Measurements from ENCODE around the gene MICALL2. TPM values are rescaled to one million over a fixed set of nuclear protein-coding genes. Genes with fewer than 3 reads are reported as not detected.

Gene MICALL2
- total RNA-seq, 1 donor from 2014 or later, result 19.7 TPM

GRCh38 chr7:1494866-1495563, 35.7 kb upstream of the MICALL2 start:
- DNase-seq (ENCODE audit: low spot score), result no peak
- intact Hi-C loops (cut with DNase I), result no loop called here

- no peak for DNase-seq (ENCODE audit: low spot score)
- intact Hi-C loops (cut with DNase I), result no loop called here
These were observed 35.2 kb upstream of the MICALL2 start for GRCh38 chr7:1494447-1494846.

- intact Hi-C loops (cut with DNase I), result no loop called here
- no peak for DNase-seq (ENCODE audit: low spot score)
These were observed 34.3 kb upstream of the MICALL2 start for GRCh38 chr7:1493571-1493970.

- intact Hi-C loops (cut with DNase I), result no loop called here
- DNase-seq (ENCODE audit: low spot score), result no peak
These were observed 33.9 kb upstream of the MICALL2 start for GRCh38 chr7:1493129-1493528.

- intact Hi-C loops (cut with DNase I), result no loop called here
- no peak for DNase-seq (ENCODE audit: low spot score)
These were observed 33.4 kb upstream of the MICALL2 start for GRCh38 chr7:1492640-1493039.

GRCh38 chr7:1492221-1492620, 33.0 kb upstream of the MICALL2 start:
- DNase-seq (ENCODE audit: low spot score), result no peak
- intact Hi-C loops (cut with DNase I), result no loop called here

GRCh38 chr7:1490837-1491236, 31.6 kb upstream of the MICALL2 start:
- intact Hi-C loops (cut with DNase I), result no loop called here
- DNase-seq (ENCODE audit: low spot score), result no peak

- no peak for DNase-seq (ENCODE audit: low spot score)
- intact Hi-C loops (cut with DNase I), result no loop called here
These were observed 30.1 kb upstream of the MICALL2 start for GRCh38 chr7:1489336-1489735.

- DNase-seq (ENCODE audit: low spot score), result no peak
- intact Hi-C loops (cut with DNase I), result no loop called here
These were observed 28.7 kb upstream of the MICALL2 start for GRCh38 chr7:1488016-1488415.

GRCh38 chr7:1487466-1487865, 28.2 kb upstream of the MICALL2 start:
- DNase-seq (ENCODE audit: low spot score), result no peak
- intact Hi-C loops (cut with DNase I), result no loop called here

- intact Hi-C loops (cut with DNase I), result no loop called here
- DNase-seq (ENCODE audit: low spot score), result no peak
These were observed 27.3 kb upstream of the MICALL2 start for GRCh38 chr7:1486571-1486970.

GRCh38 chr7:1485156-1485555, 25.9 kb upstream of the MICALL2 start:
- no peak for DNase-seq (ENCODE audit: low spot score)
- intact Hi-C loops (cut with DNase I), result no loop called here

GRCh38 chr7:1484569-1484968, 25.3 kb upstream of the MICALL2 start:
- intact Hi-C loops (cut with DNase I), result no loop called here
- no peak for DNase-seq (ENCODE audit: low spot score)

- intact Hi-C loops (cut with DNase I), result no loop called here
These were observed 24.6 kb upstream of the MICALL2 start for GRCh38 chr7:1483536-1484505.

GRCh38 chr7:1483079-1483478, 23.8 kb upstream of the MICALL2 start:
- DNase-seq (ENCODE audit: low spot score), result no peak
- intact Hi-C loops (cut with DNase I), result no loop called here

More at GRCh38 chr7:1483536-1484505, 24.6 kb upstream of the MICALL2 start:
- no peak for DNase-seq (ENCODE audit: low spot score)

GRCh38 chr7:1481300-1481699, 22.0 kb upstream of the MICALL2 start:
- intact Hi-C loops (cut with DNase I), result no loop called here
- DNase-seq (ENCODE audit: low spot score), result no peak

- intact Hi-C loops (cut with DNase I), result no loop called here
- DNase-seq (ENCODE audit: low spot score), result no peak
These were observed 21.4 kb upstream of the MICALL2 start for GRCh38 chr7:1480670-1481069.

- intact Hi-C loops (cut with DNase I), result loop anchor here (10.0 kb wide), 1 partner anchor 284 kb away; no protein-coding TSS in a partner anchor
- DNase-seq (ENCODE audit: low spot score), result no peak
These were observed 20.0 kb upstream of the MICALL2 start for GRCh38 chr7:1479287-1479686.

- intact Hi-C loops (cut with DNase I), result loop anchor here (10.0 kb wide), 1 partner anchor 284 kb away; no protein-coding TSS in a partner anchor
- DNase-seq (ENCODE audit: low spot score), result no peak
These were observed 19.2 kb upstream of the MICALL2 start for GRCh38 chr7:1478480-1478879.

GRCh38 chr7:1476859-1477258, 17.6 kb upstream of the MICALL2 start:
- no peak for DNase-seq (ENCODE audit: low spot score)
- intact Hi-C loops (cut with DNase I), result loop anchor here (10.0 kb wide), 1 partner anchor 282 kb away; no protein-coding TSS in a partner anchor
